Neural progenitor cell (in vitro differentiated cells): ENCODE results near the gene EPN2.

ENCODE experiments used
- EZH2 ChIP-seq: fragments of 200-600 bp; sonication (generic); IDR thresholded peaks from 2 replicates; pipeline ENCODE4 v1.6.1; 2017; ENCODE audit warnings: antibody characterized with exemption, mild to moderate bottlenecking, moderate library complexity
- EZH2phosphoT487 ChIP-seq: fragments of 200-600 bp; sonication (generic); IDR thresholded peaks from 2 replicates; pipeline ENCODE4 v1.6.1; 2017; ENCODE audit warnings: antibody characterized with exemption
- TF ChIP-seq, protein P1 (sequence below): fragments of 200-600 bp; sonication (generic); IDR thresholded peaks from 2 replicates; pipeline ENCODE4 v1.5.1; 2017; ENCODE audit warnings: antibody characterized with exemption, mild to moderate bottlenecking

DNA sequence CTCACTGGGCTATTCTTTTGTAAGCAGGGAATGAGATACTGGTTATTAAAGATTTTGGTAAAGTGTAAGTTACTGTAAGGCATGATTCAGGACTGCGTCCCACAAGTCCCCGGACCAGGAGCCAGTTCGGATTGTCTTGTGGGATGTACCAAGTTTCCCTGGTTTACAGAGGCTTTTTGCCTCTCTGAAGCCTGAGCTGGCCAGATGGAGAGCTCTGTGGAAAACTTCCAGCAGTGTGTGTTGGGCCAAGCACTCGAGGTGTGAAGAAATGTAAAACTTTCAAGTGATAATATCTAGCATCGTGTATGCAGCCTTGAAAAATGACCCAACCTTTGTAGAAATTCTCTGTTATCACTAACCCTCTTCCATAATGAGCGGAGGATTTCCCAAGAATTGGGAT, 2.4 kb downstream of the EPN2 start:
- TF ChIP-seq, protein P1, sequence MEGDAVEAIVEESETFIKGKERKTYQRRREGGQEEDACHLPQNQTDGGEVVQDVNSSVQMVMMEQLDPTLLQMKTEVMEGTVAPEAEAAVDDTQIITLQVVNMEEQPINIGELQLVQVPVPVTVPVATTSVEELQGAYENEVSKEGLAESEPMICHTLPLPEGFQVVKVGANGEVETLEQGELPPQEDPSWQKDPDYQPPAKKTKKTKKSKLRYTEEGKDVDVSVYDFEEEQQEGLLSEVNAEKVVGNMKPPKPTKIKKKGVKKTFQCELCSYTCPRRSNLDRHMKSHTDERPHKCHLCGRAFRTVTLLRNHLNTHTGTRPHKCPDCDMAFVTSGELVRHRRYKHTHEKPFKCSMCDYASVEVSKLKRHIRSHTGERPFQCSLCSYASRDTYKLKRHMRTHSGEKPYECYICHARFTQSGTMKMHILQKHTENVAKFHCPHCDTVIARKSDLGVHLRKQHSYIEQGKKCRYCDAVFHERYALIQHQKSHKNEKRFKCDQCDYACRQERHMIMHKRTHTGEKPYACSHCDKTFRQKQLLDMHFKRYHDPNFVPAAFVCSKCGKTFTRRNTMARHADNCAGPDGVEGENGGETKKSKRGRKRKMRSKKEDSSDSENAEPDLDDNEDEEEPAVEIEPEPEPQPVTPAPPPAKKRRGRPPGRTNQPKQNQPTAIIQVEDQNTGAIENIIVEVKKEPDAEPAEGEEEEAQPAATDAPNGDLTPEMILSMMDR: no peak
- no peak for TF ChIP-seq EZH2phosphoT487
- TF ChIP-seq EZH2: no peak
